RWPE2 (cell line): Measurements from ENCODE around the gene IL17RA.

ENCODE experiments used
- ATAC-seq: fragments of 200-7000 bp; cut with Tn5 transposase; 3 replicates; pipeline ENCODE4 v1.9.1; 2021; ENCODE audit warnings: low read depth
- DNase-seq: peaks from one replicate; pipeline ENCODE4 v3.0.0-alpha.2; 2020; ENCODE audit warnings: low spot score
- H3K27ac ChIP-seq: fragments of 450-650 bp; 2 replicates; pipeline ENCODE4 v1.5.1; 2017; ENCODE audit warnings: mild to moderate bottlenecking; ENCODE audit not compliant: poor library complexity, severe bottlenecking
- H3K27me3 ChIP-seq: fragments of 250-450 bp; sonication (Bioruptor Pico); 2 replicates; pipeline ENCODE4 v1.5.1; 2021; ENCODE audit warnings: mild to moderate bottlenecking, moderate library complexity; ENCODE audit not compliant: insufficient read depth, poor library complexity, severe bottlenecking
- H3K36me3 ChIP-seq: fragments of 250-450 bp; sonication (Bioruptor Pico); 2 replicates; pipeline ENCODE4 v1.5.1; 2020; ENCODE audit warnings: low read depth, mild to moderate bottlenecking, moderate library complexity
- H3K4me1 ChIP-seq: fragments of 250-450 bp; sonication (Bioruptor Pico); 2 replicates; pipeline ENCODE4 v1.5.1; 2021; ENCODE audit warnings: mild to moderate bottlenecking, moderate library complexity; ENCODE audit not compliant: insufficient read depth, poor library complexity, severe bottlenecking
- H3K4me3 ChIP-seq: fragments of 250-450 bp; sonication (Bioruptor Pico); 2 replicates; pipeline ENCODE4 v1.5.1; 2021; ENCODE audit warnings: mild to moderate bottlenecking, moderate library complexity; ENCODE audit not compliant: severe bottlenecking
- H3K9me3 ChIP-seq: fragments of 250-450 bp; sonication (Bioruptor Pico); 2 replicates; pipeline ENCODE4 v1.5.1; 2021; ENCODE audit warnings: mild to moderate bottlenecking, moderate library complexity; ENCODE audit not compliant: severe bottlenecking
- CTCF ChIP-seq: fragments of 450-650 bp; IDR thresholded peaks from one replicate; pipeline ENCODE4 v1.5.1; 2017; ENCODE audit warnings: mild to moderate bottlenecking, moderate library complexity; ENCODE audit not compliant: poor library complexity, severe bottlenecking

Gene IL17RA

GRCh38 chr22:17046566-17047348, 38.0 kb upstream of the IL17RA start:
- ATAC-seq (no peak), DNase-seq (no peak)
- H3K36me3 ChIP-seq, result peaks cover 64% of the 10 kb centered on the region
- H3K4me1 ChIP-seq, result no peaks in the 10 kb centered on the region
- H3K9me3 ChIP-seq, result no peaks in the 10 kb centered on the region
- H3K27me3 ChIP-seq, result no peaks in the 10 kb centered on the region
- no peak overlapping the region for H3K27ac ChIP-seq
- H3K4me3 ChIP-seq, result no peak overlapping the region
- no peak for TF ChIP-seq CTCF

- Histone ChIP-seq H3K36me3 (peaks cover 61% of the 10 kb centered on the region), H3K4me1 (no peaks in the 10 kb centered on the region), H3K27ac (no peak overlapping the region), H3K27me3 (no peaks in the 10 kb centered on the region), H3K9me3 (no peaks in the 10 kb centered on the region), H3K4me3 (no peak overlapping the region)
- TF ChIP-seq CTCF, result no peak
- no peak for DNase-seq
- no peak for ATAC-seq
Measured at GRCh38 chr22:17047656-17048055, 37.1 kb upstream of the IL17RA start.

- no peak for ATAC-seq
- Histone ChIP-seq H3K4me3 (no peak overlapping the region), H3K27ac (no peak overlapping the region), H3K27me3 (no peaks in the 10 kb centered on the region), H3K4me1 (no peaks in the 10 kb centered on the region), H3K9me3 (no peaks in the 10 kb centered on the region), H3K36me3 (peaks cover 27% of the 10 kb centered on the region)
- TF ChIP-seq CTCF, result no peak
- no peak for DNase-seq
Measured at GRCh38 chr22:17056058-17056457, 28.7 kb upstream of the IL17RA start.

GRCh38 chr22:17056807-17057206, 28.0 kb upstream of the IL17RA start:
- no peaks in the 10 kb centered on the region for H3K27me3 ChIP-seq
- no peaks in the 10 kb centered on the region for H3K4me1 ChIP-seq
- H3K36me3 ChIP-seq, result peaks cover 19% of the 10 kb centered on the region
- peak; percentile 26; the same call in 1 of the 3 replicates for ATAC-seq
- H3K4me3 ChIP-seq, result no peak overlapping the region
- H3K9me3 ChIP-seq, result no peaks in the 10 kb centered on the region
- H3K27ac ChIP-seq, result no peak overlapping the region
- no peak for TF ChIP-seq CTCF
- DNase-seq, result no peak
